Putamen (tissue), 1 donor: ENCODE results near the gene AMBP.

Source experiments
- DNase-seq: peaks from one replicate; pipeline ENCODE4 v3.0.0-alpha.2; 2016; ENCODE audit warnings: low spot score

Gene AMBP

GRCh38 chr9:114072184-114073140, 5.6 kb downstream of the AMBP start:
- DNase-seq = peak; percentile 7

- no peak for DNase-seq
Observed at GRCh38 chr9:114071197-114071795, 6.8 kb downstream of the AMBP start.

DNA sequence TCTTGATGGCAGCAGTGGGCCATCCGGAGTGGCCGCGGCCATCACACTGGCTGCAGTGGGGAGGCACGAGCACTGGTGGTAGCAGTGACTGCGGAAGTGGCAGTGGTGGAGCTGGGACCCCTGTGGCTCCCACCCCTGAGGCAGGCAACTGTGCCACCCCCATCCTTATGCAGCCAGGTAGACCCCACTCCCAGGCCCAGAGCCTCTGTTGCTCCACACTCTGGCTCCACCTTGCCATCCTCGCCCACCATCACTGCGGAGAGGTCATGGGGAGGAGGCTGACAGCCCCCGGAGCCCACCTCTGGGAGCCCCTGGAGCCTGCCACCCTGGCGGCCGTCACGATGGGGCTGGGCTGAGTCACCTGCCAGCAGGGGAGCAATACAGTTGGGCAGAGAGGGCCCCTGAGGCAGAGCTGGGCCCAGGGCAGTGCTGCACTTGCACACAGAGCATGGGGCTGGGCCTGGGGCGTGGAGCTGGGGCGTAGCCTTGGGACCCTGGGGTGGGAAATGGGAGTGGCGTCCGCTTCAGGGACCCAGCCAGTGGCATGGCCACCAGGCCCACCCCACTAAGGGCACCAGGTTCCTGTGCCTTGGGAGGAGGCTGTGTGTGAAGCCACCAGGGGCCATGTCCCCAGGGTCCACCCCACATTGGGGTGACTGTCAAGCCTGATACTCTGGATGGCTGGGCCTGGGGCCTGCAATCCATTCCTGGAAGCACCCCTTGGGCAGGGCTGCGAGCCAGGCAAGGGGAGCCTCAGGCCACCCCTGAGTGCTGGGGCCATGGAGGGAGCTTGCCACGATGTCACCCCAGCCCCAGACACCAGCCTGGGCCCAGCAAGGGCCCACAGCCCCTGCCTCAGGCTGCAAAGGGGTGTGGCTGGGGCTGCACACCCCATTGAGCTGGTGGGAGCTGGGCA, 7.7 kb downstream of the AMBP start:
- DNase-seq = no peak

GRCh38 chr9:114069476-114070187, 8.5 kb downstream of the AMBP start:
- no peak for DNase-seq

GRCh38 chr9:114065304-114065703, 12.8 kb downstream of the AMBP start:
- no peak for DNase-seq

DNA sequence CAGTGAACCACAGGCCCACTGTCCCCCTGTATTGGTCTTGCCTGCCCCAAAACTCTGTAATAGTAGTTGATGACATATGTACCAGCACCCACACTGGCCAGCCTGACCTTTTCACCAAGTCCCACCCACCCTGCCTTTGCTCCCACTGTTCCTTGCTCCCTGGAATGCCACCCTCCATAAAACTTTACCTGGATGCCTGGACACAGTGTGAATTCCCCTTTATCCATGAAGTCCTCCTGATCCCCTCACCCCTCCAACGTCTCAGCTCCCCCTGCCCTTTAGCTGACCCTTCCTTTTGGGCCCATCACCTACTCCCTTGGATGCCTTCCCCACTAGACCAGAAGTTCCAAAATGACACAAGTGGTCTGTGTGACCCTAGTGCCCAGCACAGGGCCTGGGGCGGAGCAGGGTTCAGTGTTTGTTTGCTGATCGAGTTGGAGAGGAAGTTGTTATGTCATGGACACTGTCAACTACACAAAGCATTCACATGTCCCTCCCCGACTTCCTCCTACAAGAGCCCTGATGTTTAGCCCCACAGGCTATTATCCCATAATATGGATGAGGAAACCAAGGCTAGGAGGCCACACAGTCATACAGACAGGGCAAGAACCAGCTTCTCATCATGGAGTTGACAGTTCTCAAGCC, 16.1 kb downstream of the AMBP start:
- DNase-seq = no peak

- DNase-seq = no peak
Observed at GRCh38 chr9:114061292-114061691, 16.8 kb downstream of the AMBP start.

- no peak for DNase-seq
Observed at GRCh38 chr9:114060711-114061110, 17.4 kb downstream of the AMBP start.

DNA sequence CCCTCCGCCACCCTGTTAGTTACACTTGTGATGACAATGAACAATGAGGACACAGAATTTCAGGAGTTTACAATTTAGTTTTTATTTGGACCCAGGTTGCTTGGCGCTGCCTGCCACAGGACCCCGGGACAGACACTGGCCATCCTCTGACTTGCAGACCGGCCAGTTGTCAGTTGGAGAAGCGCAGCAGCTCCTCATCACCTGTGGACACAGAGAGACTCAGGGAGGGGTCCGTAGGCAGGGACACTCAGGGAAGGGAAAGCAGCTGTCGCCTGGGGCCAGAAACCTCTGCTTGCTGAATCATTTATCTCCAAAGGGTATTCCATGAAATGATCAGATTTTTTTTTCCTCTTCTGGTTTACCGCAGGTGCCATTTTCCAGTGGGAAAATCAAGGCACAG, 18.0 kb downstream of the AMBP start:
- no peak for DNase-seq

GRCh38 chr9:114059047-114059803, 18.9 kb downstream of the AMBP start:
- no peak for DNase-seq

DNA sequence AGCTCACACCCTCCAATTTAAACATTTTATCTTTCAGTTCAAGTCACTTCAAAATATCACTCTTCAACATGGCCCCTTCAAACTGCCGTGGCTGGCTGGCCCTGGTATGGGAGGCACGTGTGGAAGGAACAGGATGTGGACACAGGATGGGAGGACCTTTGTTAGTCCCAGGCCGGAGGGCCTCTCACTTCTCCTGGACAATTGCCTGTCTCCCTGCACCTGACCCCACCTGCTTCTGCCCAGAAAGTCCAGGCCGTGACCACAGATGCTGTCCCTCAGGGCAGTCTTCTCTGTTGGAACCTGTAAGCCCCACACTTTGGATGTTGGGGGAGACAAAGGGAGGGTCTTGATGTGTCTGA, 19.4 kb downstream of the AMBP start:
- DNase-seq = no peak

GRCh38 chr9:114057161-114057885, 20.8 kb downstream of the AMBP start:
- DNase-seq = no peak

DNA sequence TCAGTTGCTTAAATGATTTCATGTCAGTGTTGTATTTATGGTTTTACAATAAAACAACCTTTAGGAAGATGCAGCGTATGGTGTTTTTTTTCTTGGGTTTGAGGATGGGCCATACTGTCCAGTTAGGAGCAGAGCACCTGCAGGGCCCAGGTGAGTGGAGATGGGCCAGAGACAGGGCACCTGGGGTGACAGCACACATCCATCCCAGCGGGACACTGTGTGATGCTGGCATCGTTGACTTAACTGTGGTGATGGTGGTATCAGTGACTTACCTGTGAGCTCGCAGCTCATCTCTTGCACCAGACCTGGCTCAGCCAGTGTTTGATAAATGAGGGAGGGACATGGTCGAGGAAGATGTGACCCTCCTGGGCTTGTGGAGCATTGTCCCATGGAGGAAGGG, 21.6 kb downstream of the AMBP start:
- no peak for DNase-seq

DNA sequence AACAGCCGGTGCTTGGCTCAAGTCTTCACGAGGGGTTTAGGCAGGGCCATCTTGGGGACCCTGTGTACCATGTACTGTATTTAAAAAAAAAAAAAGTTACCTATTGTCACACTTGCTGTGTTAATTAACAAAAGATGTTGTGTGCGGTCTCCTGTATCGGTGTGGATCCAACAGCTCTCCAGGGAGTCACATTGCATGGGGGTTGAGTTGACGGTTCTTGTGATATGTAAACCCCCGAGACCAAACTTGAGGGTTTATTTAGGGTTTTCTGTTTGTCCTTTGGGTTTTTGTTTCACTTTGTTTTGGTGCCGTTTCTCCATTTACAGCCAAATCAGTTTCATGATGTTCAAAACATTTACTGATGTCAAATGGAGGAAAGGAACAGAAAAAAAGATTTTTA, 22.2 kb downstream of the AMBP start:
- DNase-seq = no peak

DNA sequence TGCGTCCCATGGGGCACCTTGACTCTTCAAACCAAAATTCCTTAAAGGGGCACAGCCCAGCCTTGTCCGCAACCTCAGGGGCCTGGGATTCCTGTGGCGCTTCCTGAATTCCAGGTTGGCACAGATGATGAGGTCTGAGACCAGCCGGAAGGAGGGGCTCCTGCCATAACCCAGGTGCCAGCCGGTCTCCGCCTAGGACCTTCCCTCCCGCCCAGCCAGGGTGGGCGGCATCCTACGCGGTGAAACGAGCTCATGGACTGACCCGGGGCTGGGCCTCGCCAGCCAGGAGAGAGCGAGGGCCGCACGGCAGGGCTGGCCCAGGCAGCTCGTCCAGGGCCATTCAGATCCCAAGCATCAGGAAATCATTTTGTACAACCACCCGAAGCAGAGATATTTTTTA, 23.0 kb downstream of the AMBP start:
- no peak for DNase-seq

GRCh38 chr9:114054191-114054690, 23.9 kb downstream of the AMBP start:
- no peak for DNase-seq

GRCh38 chr9:114053246-114054005, 24.7 kb downstream of the AMBP start:
- no peak for DNase-seq

DNA sequence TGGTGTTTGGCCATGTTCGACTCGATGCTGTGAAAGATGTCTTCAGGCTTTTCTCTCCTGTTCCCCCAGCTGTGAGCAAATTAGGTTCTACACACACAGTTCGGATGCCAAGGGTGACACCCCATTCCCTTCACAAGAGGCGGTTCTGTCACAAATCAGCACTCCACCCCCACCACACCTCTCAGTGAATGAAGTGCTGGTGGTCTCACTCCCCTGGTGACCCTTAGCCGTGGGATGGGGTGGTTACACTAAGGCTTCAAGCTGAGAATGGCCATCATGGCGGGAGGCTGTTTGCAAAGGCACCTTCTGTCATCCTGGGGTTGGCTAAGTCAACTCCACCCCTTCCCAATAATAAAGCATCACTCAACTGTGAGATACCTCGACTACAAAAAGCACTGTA, 26.4 kb downstream of the AMBP start:
- no peak for DNase-seq

DNA sequence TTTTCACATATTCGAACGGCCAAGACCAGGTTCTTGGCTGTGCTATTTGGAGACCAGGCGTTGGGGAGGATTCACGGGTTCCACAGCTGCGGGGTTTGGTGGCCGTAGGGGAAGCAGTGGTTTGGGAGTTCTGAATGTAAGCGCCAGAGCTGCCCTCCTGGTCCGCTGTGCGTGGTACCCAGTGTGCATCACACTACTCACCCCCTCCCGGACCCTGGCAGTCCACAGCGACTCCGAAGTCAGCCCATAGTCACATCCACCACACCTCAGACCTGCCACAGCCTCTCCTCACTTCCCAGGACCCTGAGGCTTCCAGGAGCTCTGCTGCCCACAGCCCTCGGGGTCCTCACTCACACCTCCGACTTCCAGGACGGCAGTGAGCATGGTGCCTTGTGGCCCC, 26.8 kb downstream of the AMBP start:
- DNase-seq = no peak
